WERI-Rb-1 (cell line): Measurements from ENCODE around the gene LRRC43.
"Not testable (repeated sequence)": the region's sequence is repeated elsewhere in the genome, so short reads cannot be mapped to it uniquely, and the experiment has no call there.

ENCODE experiments used
- DNase-seq: peaks from one replicate; pipeline ENCODE4 v3.0.0-alpha.2; 2020
- H3K27ac ChIP-seq: fragments of 250-450 bp; sonication (Bioruptor Pico); 2 replicates; pipeline ENCODE4 v1.5.1; 2020; ENCODE audit warnings: mild to moderate bottlenecking, moderate library complexity
- H3K27me3 ChIP-seq: fragments of 250-450 bp; sonication (Bioruptor Pico); 2 replicates; pipeline ENCODE4 v1.5.1; 2021; ENCODE audit warnings: mild to moderate bottlenecking, low read depth, moderate library complexity; ENCODE audit not compliant: insufficient read depth, severe bottlenecking
- H3K36me3 ChIP-seq: fragments of 250-450 bp; sonication (Bioruptor Pico); 2 replicates; pipeline ENCODE4 v1.5.1; 2020; ENCODE audit warnings: mild to moderate bottlenecking, moderate library complexity
- H3K4me3 ChIP-seq: 2 replicates; pipeline ENCODE4 v1.5.1; 2011; ENCODE audit warnings: low read depth, mild to moderate bottlenecking, control low read depth, low read length
- H3K9me3 ChIP-seq: fragments of 250-450 bp; sonication (Bioruptor Pico); 2 replicates; pipeline ENCODE4 v1.5.1; 2021; ENCODE audit warnings: mild to moderate bottlenecking, moderate library complexity; ENCODE audit not compliant: severe bottlenecking
- CTCF ChIP-seq: IDR thresholded peaks from 2 replicates; pipeline ENCODE4 v1.5.1; 2011; ENCODE audit warnings: low read depth, mild to moderate bottlenecking, control low read depth, inconsistent platforms, low read length

The LRRC43 gene

GRCh38 chr12:122168492-122168891, 14.4 kb upstream of the LRRC43 start:
- no peak for DNase-seq
- Histone ChIP-seq H3K4me3 (no peak overlapping the region), H3K27ac (no peak overlapping the region), H3K36me3 (no peaks in the 10 kb centered on the region), H3K27me3 (no peaks in the 10 kb centered on the region), H3K9me3 (no peaks in the 10 kb centered on the region)
- no peak for TF ChIP-seq CTCF

GRCh38 chr12:122171399-122171798, 11.5 kb upstream of the LRRC43 start:
- DNase-seq, result no peak
- Histone ChIP-seq H3K27ac (no peak overlapping the region), H3K9me3 (no peaks in the 10 kb centered on the region), H3K27me3 (no peaks in the 10 kb centered on the region), H3K4me3 (no peak overlapping the region), H3K36me3 (no peaks in the 10 kb centered on the region)
- TF ChIP-seq CTCF, result no peak

GRCh38 chr12:122172262-122172939, 10.5 kb upstream of the LRRC43 start:
- DNase-seq, result no peak

GRCh38 chr12:122174155-122174845, 8.6 kb upstream of the LRRC43 start, which contains the start of gene IL31:
Gene IL31, minus strand, starts transcription at chr12:122174221. Its CDS starts 49 bp downstream, at chr12:122174172.
- DNase-seq, result no peak
- Histone ChIP-seq H3K27me3 (no peaks in the 10 kb centered on the region), H3K9me3 (no peaks in the 10 kb centered on the region), H3K27ac (no peak within 1 kb of the TSS), H3K36me3 (no peaks in the 10 kb centered on the region), H3K4me3 (no peak within 1 kb of the TSS)
- TF ChIP-seq CTCF, result no peak

More at GRCh38 chr12:122172262-122172939, 10.5 kb upstream of the LRRC43 start:
- H3K27ac ChIP-seq, result no peak overlapping the region
- H3K9me3 ChIP-seq, result no peaks in the 10 kb centered on the region
- no peaks in the 10 kb centered on the region for H3K27me3 ChIP-seq
- H3K36me3 ChIP-seq, result no peaks in the 10 kb centered on the region
- no peak overlapping the region for H3K4me3 ChIP-seq
- TF ChIP-seq CTCF, result no peak

GRCh38 chr12:122176473-122176872, 6.5 kb upstream of the LRRC43 start:
- not testable (repeated sequence) for H3K4me3 ChIP-seq, H3K27ac ChIP-seq, H3K36me3 ChIP-seq, DNase-seq, H3K9me3 ChIP-seq, H3K27me3 ChIP-seq

GRCh38 chr12:122183588-122183940, 641 bp downstream of the LRRC43 start:
- no peaks in the 10 kb centered on the region for H3K9me3 ChIP-seq
- DNase-seq, result no peak
- TF ChIP-seq CTCF, result no peak
- no peaks in the 10 kb centered on the region for H3K27me3 ChIP-seq
- H3K36me3 ChIP-seq, result no peaks in the 10 kb centered on the region
- no peak overlapping the region for H3K4me3 ChIP-seq
- H3K27ac ChIP-seq, result no peak overlapping the region
